HEK293 (cell line): ENCODE measurements around the gene UACA.

Experiments used
- CTCF ChIA-PET: fragments of 350-600 bp; formaldehyde crosslinking; extraction: SDS; loops from one replicate; lab custom pipeline; 2021; ENCODE audit warnings: antibody characterized with exemption; lab: Yijun Ruan, JAX
- POLR2A ChIA-PET: fragments of 300-600 bp; formaldehyde crosslinking; extraction: SDS; loops from one replicate; lab custom pipeline; 2020; ENCODE audit warnings: antibody characterized with exemption, inconsistent platforms; lab: Yijun Ruan, JAX
- H3K27ac ChIP-seq: fragments of 200-500 bp; sonication (Bioruptor generic); 2 replicates; pipeline ENCODE4 v1.5.1; 2014; ENCODE audit warnings: low read depth, low read length, control low read depth, inconsistent platforms; ENCODE audit errors: extremely low read depth
- H3K36me3 ChIP-seq, 2 experiments: fragments of 200-500 bp in 1 of 2; sonication (Bioruptor generic) in 1 of 2; 1 replicate in 1 of 2; 2 replicates in 1 of 2; pipeline ENCODE4 v1.5.1; 2014 to 2017; ENCODE audit warnings: inconsistent platforms in 2 of 2, low read length in 2 of 2; ENCODE audit not compliant: control insufficient read depth in 2 of 2, insufficient read depth in 1 of 2
- H3K4me1 ChIP-seq: fragments of 200-500 bp; sonication (Bioruptor generic); 2 replicates; pipeline ENCODE4 v1.5.1; 2014; ENCODE audit warnings: mild to moderate bottlenecking, low read length, inconsistent platforms; ENCODE audit not compliant: control insufficient read depth, insufficient read depth
- H3K4me3 ChIP-seq: 2 replicates; pipeline ENCODE4 v1.5.1; 2011; ENCODE audit warnings: low read depth, mild to moderate bottlenecking, control low read depth, low read length, moderate library complexity
- H3K9me3 ChIP-seq: fragments of 200-500 bp; sonication (Bioruptor generic); 2 replicates; pipeline ENCODE4 v1.5.1; 2014; ENCODE audit warnings: low read depth, low read length, inconsistent platforms; ENCODE audit not compliant: control insufficient read depth, insufficient read depth
- BCL6B ChIP-seq: fragments of 450-650 bp; formaldehyde crosslinking; IDR thresholded peaks from 2 replicates; pipeline ENCODE4 v1.5.1; 2017; ENCODE audit warnings: missing biosample characterization, missing genetic modification characterization
- GLIS1 ChIP-seq: fragments of 450-650 bp; formaldehyde crosslinking; IDR thresholded peaks from 2 replicates; pipeline ENCODE4 v1.5.1; 2016; ENCODE audit warnings: missing biosample characterization, missing genetic modification characterization
- IKZF3 ChIP-seq: fragments of 450-650 bp; IDR thresholded peaks from 2 replicates; pipeline ENCODE4 v1.5.0; 2018; ENCODE audit warnings: missing biosample characterization, mild to moderate bottlenecking, missing genetic modification characterization, moderate library complexity
- INSM2 ChIP-seq: fragments of 450-650 bp; formaldehyde crosslinking; IDR thresholded peaks from 2 replicates; pipeline ENCODE4 v1.5.1; 2016; ENCODE audit warnings: missing biosample characterization, missing genetic modification characterization
- MEIS1 ChIP-seq: sonication (generic); formaldehyde crosslinking; IDR thresholded peaks from 2 replicates; pipeline ENCODE4 v1.8.1; 2022; ENCODE audit warnings: missing genetic modification reagents, mild to moderate bottlenecking, borderline replicate concordance
- MZF1 ChIP-seq: fragments of 450-650 bp; formaldehyde crosslinking; IDR thresholded peaks from 2 replicates; pipeline ENCODE4 v1.5.1; 2017; ENCODE audit warnings: missing biosample characterization, missing genetic modification characterization, borderline replicate concordance
- PBX3 ChIP-seq: sonication (generic); formaldehyde crosslinking; IDR thresholded peaks from 2 replicates; pipeline ENCODE4 v1.8.1; 2022; ENCODE audit warnings: mild to moderate bottlenecking, moderate library complexity, missing genetic modification reagents
- PRDM1 ChIP-seq: fragments of 450-650 bp; formaldehyde crosslinking; IDR thresholded peaks from 2 replicates; pipeline ENCODE4; 2016; ENCODE audit warnings: missing biosample characterization, missing genetic modification characterization
- PRDM6 ChIP-seq: fragments of 450-650 bp; formaldehyde crosslinking; IDR thresholded peaks from 2 replicates; pipeline ENCODE4 v1.5.1; 2017; ENCODE audit warnings: missing biosample characterization, missing genetic modification characterization
- SP2 ChIP-seq: fragments of 450-650 bp; formaldehyde crosslinking; IDR thresholded peaks from 2 replicates; pipeline ENCODE4 v1.5.1; 2016; ENCODE audit warnings: missing biosample characterization, missing genetic modification characterization
- ZBTB48 ChIP-seq: fragments of 450-650 bp; formaldehyde crosslinking; IDR thresholded peaks from 2 replicates; pipeline ENCODE4 v1.5.1; 2016; ENCODE audit warnings: missing biosample characterization, missing genetic modification characterization
- ZFHX2 ChIP-seq: fragments of 450-650 bp; formaldehyde crosslinking; conservative IDR thresholded peaks from 2 replicates; pipeline ENCODE4 v1.5.1; 2016; ENCODE audit warnings: missing biosample characterization, missing genetic modification characterization
- ZNF133 ChIP-seq: fragments of 450-650 bp; formaldehyde crosslinking; IDR thresholded peaks from 2 replicates; pipeline ENCODE4 v1.5.1; 2016; ENCODE audit warnings: missing biosample characterization, missing genetic modification characterization
- ZNF140 ChIP-seq: fragments of 450-650 bp; formaldehyde crosslinking; IDR thresholded peaks from 2 replicates; pipeline ENCODE4 v1.5.1; 2016; ENCODE audit warnings: missing biosample characterization, missing genetic modification characterization
- ZNF184 ChIP-seq: fragments of 450-650 bp; IDR thresholded peaks from 2 replicates; pipeline ENCODE4 v1.5.1; 2018; ENCODE audit warnings: missing biosample characterization, mild to moderate bottlenecking, missing genetic modification characterization
- ZNF239 ChIP-seq: fragments of 450-650 bp; formaldehyde crosslinking; IDR thresholded peaks from 2 replicates; pipeline ENCODE4 v1.5.1; 2016; ENCODE audit warnings: missing biosample characterization, missing genetic modification characterization
- ZNF248 ChIP-seq: fragments of 450-650 bp; formaldehyde crosslinking; IDR thresholded peaks from 2 replicates; pipeline ENCODE4 v1.5.1; 2017; ENCODE audit warnings: missing biosample characterization, missing genetic modification characterization
- ZNF292 ChIP-seq: fragments of 450-650 bp; formaldehyde crosslinking; IDR thresholded peaks from 2 replicates; pipeline ENCODE4 v1.5.1; 2016; ENCODE audit warnings: low read depth, missing biosample characterization, missing genetic modification characterization, borderline replicate concordance
- ZNF416 ChIP-seq: fragments of 450-650 bp; formaldehyde crosslinking; IDR thresholded peaks from 2 replicates; pipeline ENCODE4 v1.5.1; 2016; ENCODE audit warnings: missing biosample characterization, missing genetic modification characterization
- ZNF488 ChIP-seq: fragments of 450-650 bp; formaldehyde crosslinking; IDR thresholded peaks from 2 replicates; pipeline ENCODE4 v1.5.1; 2016; ENCODE audit warnings: missing biosample characterization, missing genetic modification characterization
- ZNF529 ChIP-seq: fragments of 450-650 bp; formaldehyde crosslinking; IDR thresholded peaks from 2 replicates; pipeline ENCODE4 v1.5.1; 2017; ENCODE audit warnings: missing genetic modification characterization, missing biosample characterization; ENCODE audit not compliant: insufficient replicate concordance
- ZNF596 ChIP-seq: fragments of 450-650 bp; IDR thresholded peaks from 2 replicates; pipeline ENCODE4 v1.5.0; 2018; ENCODE audit warnings: missing biosample characterization, mild to moderate bottlenecking, missing genetic modification characterization, moderate library complexity
- ZNF624 ChIP-seq: fragments of 450-650 bp; formaldehyde crosslinking; IDR thresholded peaks from 2 replicates; pipeline ENCODE4 v1.5.1; 2017; ENCODE audit warnings: missing biosample characterization, missing genetic modification characterization
- ZNF658 ChIP-seq: fragments of 450-650 bp; formaldehyde crosslinking; IDR thresholded peaks from 2 replicates; pipeline ENCODE4; 2016; ENCODE audit warnings: missing biosample characterization, missing genetic modification characterization
- ZNF747 ChIP-seq: fragments of 450-650 bp; formaldehyde crosslinking; IDR thresholded peaks from 2 replicates; pipeline ENCODE4 v1.5.1; 2016; ENCODE audit warnings: missing biosample characterization, missing genetic modification characterization
- ZNF791 ChIP-seq: fragments of 450-650 bp; formaldehyde crosslinking; IDR thresholded peaks from 2 replicates; pipeline ENCODE4 v1.5.1; 2016; ENCODE audit warnings: missing biosample characterization, missing genetic modification characterization

UACA gene

GRCh38 chr15:70633991-70634390 lies 129.4 kb downstream of the UACA start (continued):
- TF ChIP-seq ZNF488 (tag by site-specific recombination) (no peak), ZNF133 (tag by site-specific recombination) (no peak)

GRCh38 chr15:70633103-70633831 lies 130.1 kb downstream of the UACA start:
- H3K9me3 ChIP-seq = no peaks in the 10 kb centered on the region
- H3K4me1 ChIP-seq = no peaks in the 10 kb centered on the region
- ChIA-PET CTCF (interaction anchor here (0.7 to 1.3 kb wide), 4 partner anchors 37 to 90 kb away, joined by 3 to 6 read pairs (median 4); no protein-coding TSS in a partner anchor), POLR2A (no interaction called here)
- no peak overlapping the region for H3K27ac ChIP-seq
- TF ChIP-seq ZNF791 (tag by site-specific recombination) (no peak), ZNF624 (tag by site-specific recombination) (no peak), ZBTB48 (tag by site-specific recombination) (no peak), ZNF658 (no peak), IKZF3 (tag by site-specific recombination) (no peak), MEIS1 (no peak), ZNF184 (tag by site-specific recombination) (no peak), PRDM1 (no peak), ZNF596 (no peak), ZNF239 (tag by site-specific recombination) (no peak), ZFHX2 (tag by site-specific recombination) (no peak), ZNF416 (tag by site-specific recombination) (no peak), ZNF747 (tag by site-specific recombination) (no peak), PBX3 (CRISPR knock-in tag) (no peak), ZNF529 (tag by site-specific recombination) (no peak), ZNF292 (tag by site-specific recombination) (no peak), ZNF248 (tag by site-specific recombination) (no peak), GLIS1 (tag by site-specific recombination) (no peak), MZF1 (tag by site-specific recombination) (no peak), ZNF140 (tag by site-specific recombination) (no peak)
- H3K4me3 ChIP-seq = no peak overlapping the region
- no peaks in the 10 kb centered on the region for H3K36me3 ChIP-seq

- H3K36me3 ChIP-seq = no peaks in the 10 kb centered on the region
- H3K27ac ChIP-seq = no peak overlapping the region
- H3K4me3 ChIP-seq = no peak overlapping the region
- ChIA-PET POLR2A (no interaction called here), CTCF (interaction anchor here (0.5 to 0.7 kb wide), 3 partner anchors 47 to 89 kb away, joined by 3 to 4 read pairs (median 3); no protein-coding TSS in a partner anchor)
- no peaks in the 10 kb centered on the region for H3K9me3 ChIP-seq
- TF ChIP-seq INSM2 (tag by site-specific recombination) = no peak
- TF ChIP-seq SP2 = no peak
- TF ChIP-seq PRDM6 (tag by site-specific recombination) = no peak
- TF ChIP-seq BCL6B (tag by site-specific recombination) = no peak
- H3K4me1 ChIP-seq = no peaks in the 10 kb centered on the region
Measured at GRCh38 chr15:70632491-70633102, 130.8 kb downstream of the UACA start.
